GM18858 (cell line): Measurements from ENCODE around the gene EVC.

Experiments used
- ATAC-seq: cut with Tn5 transposase; IDR thresholded peaks from one replicate; pipeline ENCODE4 v1.9.1; 2021; ENCODE audit not compliant: unreplicated experiment

EVC gene

DNA sequence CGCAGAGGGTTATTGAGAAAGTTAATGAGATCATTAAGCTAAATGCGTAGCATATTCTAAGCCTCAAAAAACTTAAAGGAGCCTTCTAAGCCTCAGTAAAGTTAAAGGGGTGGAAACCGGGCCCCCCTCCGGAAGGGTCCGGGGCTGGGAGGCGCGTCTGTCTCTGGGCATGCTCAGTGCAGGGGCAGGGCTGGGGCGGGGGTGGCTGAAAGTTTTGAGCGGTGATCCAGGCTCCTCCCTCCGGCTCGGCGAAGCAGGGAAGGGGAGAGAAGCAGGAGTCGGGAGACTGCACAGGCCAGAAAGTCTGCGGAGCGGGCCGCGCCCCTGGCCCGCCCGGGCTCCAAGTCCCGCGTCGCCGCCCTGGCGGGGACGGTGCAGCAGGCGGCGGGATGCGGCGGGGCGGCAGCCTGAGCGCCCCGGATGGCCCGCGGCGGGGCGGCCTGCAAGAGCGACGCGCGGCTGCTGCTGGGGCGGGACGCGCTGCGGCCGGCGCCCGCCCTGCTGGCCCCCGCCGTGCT, at the start of gene EVC:
Gene EVC, plus strand, starts transcription at position 241 of the 518 bp plus-strand sequence. Its CDS starts 180 bp downstream, at position 421.
- ATAC-seq: no peak

DNA sequence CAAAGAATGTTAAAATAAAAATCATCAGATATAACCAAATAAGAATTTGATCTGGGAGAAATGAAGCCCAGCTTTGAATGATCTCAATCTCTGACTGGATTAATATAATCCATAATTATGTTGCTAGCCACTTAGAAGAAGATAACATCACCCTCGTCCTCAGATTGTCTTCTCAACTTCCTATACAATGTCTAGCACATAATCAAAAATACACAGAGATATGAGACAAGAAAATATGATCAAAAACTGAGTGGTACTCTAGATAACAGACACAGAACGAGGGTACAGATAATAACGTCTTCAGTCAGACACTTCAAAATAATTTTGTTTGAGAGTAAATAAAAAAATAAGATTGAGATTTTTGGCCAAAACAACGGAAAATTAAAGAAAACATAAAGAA, 49.8 kb upstream of the EVC start:
- ATAC-seq: no peak

DNA sequence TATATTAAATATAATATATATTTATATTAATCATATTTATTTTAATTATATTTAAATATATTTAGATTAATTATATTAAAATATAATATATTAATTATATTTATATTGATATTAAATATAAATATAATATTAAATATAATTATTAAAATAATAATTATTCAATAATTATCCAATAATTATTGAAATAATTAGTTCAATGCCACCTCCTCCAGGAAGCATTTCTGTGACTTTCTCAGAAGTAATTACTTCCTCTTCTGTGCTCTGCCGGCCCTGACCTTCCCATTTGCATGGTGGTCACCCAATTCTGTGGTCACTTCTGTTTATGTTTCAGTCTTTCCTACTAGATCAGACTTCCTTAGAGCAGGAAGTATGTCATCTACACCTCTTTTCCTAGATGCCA, 48.4 kb upstream of the EVC start:
- ATAC-seq: no peak

DNA sequence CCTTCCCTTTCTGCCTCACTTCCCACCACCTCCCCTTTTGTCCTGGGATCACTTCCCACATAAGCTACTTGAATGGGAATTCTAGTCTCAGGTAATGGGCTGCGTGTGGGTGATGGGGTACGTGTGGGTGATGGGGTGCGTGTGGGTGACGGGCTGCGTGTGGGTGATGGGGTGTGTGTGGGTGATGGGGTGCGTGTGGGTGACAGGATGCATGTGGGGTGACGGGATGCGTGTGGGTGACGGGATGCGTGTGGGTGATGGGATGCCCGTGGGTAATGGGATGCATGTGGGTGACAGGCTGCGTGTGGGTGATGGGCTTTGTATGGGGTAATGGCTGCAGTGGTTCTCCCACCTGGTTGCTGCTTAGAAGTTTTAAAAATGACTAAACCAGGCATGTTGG, 46.2 kb upstream of the EVC start:
- ATAC-seq: no peak

DNA sequence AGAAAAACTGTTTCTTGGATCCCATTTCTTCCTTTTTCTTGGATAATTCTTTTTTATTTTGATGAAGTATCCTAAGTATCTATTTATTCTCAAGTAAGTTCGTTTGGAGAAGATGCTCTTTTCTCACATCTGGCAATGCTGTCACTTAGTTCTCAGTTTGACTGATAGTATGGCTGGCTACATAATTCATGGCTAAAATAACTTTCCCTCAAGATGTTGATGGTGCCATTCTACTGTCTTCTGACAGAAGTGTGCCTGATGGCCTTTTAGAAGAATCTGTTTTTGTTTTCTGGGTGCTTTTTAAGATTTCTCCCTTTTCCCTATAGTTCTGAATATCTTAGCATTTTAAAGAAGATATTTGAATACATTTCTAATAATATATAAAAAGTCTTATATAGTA, 44.3 kb upstream of the EVC start:
- no peak for ATAC-seq

DNA sequence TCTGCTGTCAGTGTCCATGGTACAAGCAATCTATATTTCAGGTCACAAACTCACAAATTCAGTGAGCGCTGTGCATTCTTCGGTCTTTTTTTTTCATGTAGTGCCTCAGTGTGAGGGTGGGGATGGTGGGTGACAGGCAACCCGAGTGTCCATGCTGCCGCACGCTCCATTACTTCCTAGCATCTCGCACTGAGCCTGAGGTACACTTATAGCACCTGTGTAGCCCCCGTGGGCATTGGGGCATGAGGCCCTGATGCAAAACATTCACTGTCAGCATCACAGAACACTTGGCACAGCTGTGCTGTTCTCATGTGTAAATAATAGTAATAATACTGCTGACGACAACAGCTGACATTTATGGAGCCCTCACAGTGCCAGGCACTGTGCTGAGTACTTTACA, 34.2 kb upstream of the EVC start:
- ATAC-seq: no peak

DNA sequence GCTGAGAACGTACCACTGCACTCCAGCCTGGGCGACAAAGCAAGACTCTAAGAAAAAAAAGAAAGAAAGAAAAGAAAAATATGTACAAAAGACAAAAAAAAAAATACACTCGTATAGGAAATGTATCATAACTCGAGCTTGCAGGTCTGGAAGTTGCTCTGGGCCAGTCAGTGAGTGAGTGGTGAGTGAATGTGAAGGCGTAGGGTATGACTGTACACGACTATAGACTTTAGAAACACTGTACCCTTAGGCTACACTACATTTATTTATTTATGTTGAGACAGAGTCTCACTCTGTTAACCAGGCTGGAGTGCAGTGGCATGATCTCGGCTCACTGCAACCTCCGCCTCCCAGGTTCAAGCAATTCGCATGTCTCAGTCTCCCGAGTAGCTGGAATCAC, 32.0 kb upstream of the EVC start:
- ATAC-seq: no peak

DNA sequence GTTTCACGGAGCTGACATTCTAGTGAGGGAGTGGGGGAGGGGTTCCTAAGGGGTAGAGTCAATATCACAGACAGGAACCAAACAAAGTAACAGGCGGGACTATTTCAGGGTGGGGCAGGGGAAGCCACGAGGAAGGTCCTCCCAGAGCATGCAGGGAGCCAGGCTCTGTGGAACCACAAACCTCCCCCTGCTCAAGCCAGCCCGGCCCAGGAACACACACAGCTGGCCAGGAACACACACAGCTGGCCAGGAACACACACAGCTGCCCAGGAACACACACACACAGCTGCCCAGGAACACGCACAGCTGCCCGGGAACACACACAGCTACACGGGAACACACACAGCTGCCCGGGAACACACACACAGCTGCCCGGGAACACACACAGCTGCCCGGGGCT, 27.4 kb upstream of the EVC start:
- ATAC-seq: no peak

DNA sequence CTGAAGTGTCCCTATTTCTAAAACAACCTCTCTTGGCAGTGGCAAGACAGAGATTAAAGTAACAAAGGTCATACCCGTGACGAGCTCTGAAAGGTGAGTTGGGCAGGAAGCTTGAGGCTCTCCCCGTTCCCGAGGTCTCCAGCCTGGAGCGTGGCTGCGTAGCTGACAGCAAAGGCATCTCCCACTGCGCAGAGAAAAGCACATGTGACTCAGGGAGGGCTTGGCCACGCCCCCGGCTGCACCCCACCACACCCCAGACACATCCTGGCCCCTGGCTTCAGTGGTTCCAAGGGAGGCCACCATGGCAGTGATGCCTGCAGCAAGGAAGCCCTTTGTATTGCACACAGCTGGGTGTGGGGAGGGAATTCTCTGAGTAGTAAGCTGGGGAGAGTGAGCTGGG, 25.7 kb upstream of the EVC start:
- ATAC-seq: no peak

DNA sequence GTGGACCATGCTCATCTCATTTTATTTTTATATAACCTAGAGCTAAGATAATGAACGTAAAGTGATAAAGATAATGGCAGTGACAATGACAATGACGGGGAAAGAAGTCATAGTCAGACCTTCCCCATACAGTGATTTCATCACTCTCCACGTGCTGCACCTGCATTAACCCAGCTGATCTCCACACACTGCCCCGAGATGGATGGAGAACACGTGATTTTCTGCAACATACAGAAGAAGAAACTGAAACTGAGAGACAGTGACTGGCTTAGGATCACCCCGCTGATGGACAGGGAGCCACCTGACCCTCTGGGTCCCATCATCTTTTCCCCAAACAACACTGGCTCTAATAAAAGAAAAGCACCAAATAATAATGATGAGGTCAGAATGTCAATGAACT, 24.7 kb upstream of the EVC start:
- no peak for ATAC-seq

DNA sequence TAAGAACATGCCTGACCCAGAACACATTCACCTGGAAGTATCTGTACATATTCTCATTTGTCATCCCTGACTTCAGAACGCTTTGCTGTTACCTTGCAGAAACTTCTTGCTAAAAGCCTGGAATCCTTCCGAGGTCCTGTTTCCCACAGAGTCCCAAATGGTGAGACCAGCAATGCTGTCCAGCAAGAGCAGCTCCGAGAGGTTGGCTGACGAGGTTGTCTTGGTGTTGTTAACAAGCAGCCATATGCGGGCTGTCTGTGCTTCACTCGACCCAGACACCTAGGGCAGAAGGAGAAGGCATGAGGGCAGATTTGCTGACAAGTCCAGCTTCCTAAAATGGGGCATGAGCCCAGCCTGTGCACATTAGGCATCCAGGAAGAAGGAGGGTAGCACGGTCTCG, 21.9 kb upstream of the EVC start:
- ATAC-seq: no peak

DNA sequence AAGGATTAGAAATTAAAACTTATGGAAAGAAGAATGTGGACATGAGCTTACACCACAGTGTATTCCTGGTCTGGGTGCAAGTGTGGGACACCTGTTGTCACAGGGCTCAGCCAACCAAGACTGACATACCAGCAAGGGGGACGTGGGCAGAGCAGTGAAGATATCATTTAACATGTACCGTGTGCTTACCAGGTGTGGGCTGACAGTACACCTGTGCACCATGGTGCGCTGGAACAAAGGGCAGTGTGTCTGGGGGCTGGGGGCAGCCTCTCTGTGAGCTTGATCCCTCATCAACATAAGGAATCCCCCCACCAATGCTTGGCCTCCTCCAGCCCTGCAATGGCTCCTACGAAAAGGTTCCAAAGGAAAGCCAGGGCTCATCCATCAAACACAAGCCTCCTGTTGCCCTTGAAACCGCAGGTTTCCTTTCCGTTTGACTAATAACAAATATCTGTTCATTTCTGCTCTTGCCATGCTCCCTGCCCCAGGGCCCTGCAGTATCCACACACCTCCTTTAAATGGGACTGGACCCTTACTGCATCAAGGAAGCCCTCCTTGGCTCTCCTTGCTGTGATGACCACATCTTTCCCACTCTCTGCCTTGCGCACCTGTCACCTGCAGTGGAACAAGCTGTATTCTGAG, 19.4 kb upstream of the EVC start:
- ATAC-seq: no peak

DNA sequence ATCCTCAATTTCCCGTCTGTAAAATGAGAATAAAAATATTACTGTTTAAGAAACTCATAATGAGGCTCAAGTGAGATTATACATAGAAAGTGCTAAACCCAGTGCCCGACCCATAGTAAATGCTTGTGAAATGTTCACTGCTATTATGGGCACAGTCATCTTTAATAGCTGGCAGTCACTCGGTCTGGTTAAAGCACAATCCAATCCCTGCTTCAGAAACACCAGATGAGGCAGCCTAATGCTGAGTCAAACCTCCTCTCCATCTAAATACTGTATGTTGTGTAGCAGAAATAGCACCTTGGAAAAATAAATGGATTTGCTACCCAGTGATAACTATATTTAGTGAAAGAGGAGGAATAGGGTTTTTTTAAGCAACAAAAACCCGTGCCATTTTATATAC, 17.1 kb upstream of the EVC start:
- ATAC-seq: no peak

DNA sequence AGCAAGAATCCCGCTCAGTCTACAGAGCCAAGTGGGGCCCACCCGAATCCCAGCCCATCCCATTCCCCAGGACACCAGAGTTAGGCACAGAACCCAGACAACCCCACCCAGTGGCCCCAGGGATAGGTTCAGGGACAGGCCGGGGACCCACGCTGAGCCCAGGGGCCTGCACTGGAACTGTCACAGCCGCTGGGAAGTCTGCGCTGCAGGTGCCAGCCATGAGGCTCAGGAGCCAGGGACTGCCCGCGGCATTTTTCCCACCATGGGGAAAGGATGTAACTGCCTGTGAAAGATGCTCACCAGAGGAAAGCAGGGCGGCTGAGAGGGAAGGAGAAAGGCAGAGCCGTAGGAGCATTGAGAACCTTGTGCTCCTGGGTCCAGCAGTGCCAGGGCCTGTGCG, 14.7 kb upstream of the EVC start:
- ATAC-seq: no peak

DNA sequence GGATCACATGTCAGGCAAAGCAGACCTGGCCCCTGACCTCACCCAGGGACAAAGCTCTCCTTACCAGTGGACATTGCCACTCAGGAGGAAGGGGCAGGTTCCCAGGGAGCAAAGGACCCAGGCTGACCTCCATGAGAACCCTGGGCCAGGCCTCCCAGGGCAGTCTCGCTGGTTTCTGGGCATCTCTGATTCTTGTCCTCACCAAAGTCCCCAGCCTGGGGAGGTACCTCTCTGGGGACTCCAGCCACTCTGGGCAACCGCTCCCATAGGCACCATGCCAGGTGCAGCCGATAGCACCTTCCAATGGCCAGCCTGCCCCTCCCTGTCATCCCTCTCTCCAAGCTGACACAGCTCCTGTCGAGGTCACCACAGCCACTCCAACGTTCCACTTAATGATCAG, 10.5 kb upstream of the EVC start:
- ATAC-seq: no peak

DNA sequence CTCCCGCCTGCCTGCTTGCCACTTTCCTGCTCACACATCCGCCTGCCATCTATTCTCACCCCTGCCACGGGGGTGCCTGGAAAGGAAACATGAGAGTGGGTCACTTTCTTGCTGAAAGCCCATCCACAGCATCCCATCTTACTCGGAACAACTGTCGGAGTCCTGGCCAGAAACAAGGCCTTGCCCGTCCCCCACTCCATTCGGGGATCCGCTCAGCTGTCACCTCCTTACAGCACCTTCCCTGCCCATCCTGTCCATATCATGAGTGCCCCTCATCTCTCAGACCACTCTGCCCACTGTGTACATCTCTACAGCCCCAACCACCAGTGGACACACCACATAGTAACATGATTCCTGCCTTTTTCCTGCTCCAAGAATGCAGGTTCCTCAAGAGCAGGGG, 9.0 kb upstream of the EVC start:
- ATAC-seq: no peak

DNA sequence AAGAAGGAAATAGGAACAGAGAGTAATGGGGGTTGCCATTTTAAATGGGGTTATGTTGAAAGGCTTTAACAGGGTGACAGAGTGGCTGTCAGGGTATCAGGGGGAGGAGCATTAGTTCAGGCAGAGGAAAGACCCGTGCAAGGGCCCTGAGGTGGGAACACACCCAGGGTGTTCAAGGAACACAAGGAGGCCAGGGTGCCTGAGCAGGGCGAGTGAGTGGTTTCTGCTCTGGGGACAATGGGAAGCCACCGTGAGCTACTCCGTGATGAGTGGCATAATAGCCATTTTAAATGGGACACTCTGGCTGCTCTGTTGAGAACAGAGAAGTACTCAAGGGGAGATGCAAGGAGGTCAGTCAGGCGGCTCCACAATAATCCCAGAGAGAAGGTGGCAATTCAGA, 7.2 kb upstream of the EVC start:
- ATAC-seq: no peak

DNA sequence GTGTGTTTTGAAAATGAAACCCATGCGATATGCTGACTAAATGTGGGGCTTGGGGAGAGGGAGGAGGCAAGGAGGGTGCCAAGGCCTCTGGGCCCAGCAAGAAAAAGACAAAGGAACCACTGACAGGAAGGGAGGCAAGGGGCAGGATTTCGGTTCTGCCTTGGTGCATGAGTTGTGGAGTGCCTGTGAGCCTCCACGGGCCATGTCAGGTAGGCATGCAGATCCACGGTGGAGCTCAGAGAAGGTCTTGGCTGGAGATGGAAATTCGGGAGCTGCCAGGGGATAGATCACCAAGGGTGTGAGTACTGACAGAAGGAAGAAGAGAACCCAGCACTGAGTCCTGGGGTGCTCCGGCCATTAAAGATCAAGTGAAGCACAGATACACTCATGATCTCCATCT, 6.7 kb upstream of the EVC start:
- ATAC-seq: no peak

DNA sequence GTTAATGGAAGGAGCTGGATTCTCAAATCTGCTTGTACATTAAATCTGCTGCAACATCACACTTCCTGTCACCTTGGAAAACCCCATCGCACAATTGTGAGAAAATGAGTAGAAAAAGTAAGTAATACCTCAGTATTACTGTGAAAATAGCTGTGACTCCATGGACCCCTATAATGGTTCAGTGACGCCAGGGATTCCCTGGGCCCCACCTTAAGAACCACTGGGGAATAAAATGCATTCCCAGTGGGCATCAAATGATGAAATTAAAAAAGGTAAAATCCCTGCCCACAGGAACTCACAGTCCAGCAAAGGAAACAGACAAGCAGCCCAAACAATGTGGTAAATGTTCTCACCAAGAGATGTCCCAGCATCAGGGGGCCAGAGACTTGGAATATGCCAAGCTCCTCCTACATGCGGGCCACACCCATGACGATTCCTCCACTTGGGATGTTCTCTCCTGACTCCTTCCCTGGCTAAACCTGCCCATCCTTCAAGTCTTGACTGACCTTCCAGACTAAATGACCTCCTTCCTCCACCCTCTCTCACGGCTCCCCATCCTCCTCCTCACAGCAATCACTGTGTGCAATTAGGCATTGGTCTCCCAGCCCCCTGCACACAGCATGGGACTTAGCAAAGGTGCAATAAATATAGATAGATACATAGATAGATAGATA, 5.2 kb upstream of the EVC start:
- ATAC-seq: no peak

DNA sequence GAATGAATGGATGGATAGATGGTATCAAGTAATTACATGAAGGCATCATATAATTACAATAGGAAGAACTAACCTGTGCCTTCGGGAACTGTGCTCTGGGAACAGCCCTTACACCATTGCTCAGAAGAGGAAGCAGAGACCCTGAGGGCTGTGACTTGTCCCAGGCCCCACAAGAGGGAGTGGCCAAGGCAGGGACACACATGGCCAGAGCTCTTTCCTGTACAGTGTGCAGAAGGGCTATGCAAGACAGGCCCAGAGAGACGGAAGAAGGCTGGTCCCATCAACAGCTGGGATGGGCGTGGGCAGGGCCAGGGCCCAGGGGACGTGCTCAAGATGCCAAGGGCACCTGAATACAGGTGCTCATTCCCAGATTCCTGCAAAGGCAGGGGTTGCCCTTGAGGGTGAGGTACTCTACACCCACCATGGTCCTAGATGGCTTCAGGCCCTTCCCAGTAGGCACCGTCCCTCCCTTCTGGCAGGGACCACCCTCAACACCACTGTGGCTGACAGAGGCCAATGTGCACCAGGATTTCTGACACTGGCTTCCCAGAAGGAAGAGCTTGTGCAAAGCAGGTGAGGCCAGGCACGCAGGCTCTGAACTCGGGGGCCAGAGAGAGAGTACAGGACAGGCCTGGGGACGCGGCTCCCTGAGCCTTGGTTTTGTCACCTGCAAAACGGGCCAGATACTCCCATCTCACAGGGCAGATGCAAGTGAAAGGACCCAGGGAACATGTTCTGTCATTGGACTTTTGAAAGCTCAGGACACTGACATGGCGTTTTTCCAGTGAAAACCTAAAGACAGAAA, 4.3 kb upstream of the EVC start:
- no peak for ATAC-seq

DNA sequence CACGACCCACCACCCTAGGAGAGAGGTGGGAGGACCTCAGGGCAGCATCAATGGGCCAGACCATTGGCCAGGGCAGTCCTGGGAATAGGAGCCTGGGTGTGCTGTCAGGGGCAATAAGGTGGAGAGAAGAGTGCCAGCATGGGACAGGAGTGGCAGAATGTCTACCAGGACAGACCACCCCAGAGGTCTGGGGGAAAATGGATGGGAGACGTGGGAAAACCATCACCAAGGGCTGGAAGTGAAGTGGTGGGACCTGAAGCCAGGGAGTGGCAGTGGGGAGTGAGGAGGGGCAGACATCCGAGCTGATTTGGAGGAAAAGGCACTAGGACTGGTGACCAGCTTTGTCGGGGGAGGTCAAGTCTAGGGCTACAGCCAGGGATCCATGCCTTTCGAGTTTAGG, 3.6 kb upstream of the EVC start:
- no peak for ATAC-seq

DNA sequence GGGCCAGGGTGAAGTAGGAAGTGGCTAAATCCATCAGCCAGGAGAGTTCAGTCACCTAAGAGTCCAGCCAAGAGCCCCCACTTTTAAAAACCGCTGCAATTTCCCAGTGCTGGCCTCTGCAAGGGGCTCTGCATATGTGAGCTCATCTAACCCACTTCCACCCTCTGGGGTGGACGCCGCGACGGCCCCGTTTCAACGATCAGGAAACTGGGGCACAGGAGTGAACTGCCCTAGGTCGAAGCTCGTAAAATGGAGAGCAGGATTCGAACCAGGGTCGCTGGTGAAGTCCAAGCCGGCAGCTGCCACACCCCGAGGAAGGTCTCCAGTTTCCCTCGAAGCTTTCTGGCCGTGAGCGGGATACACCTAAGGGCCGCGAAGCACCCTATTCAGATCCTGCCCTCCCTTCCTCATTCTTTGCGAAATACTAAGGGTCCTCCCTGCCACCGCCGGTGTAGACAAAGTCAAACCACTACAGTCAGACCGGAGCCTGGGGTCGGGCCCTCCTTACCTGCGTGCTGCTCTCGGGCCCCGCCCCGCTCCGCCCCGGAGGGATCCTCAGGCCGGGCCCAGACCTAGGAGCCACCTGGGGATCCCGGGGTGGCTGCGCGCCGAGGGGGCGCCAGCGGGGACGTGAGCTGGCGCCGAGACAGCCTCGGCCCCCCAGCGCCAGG, 3.1 kb upstream of the EVC start:
- ATAC-seq: no peak
